PFSK-1 (cell line): ENCODE measurements around the gene WDFY3.

Experiments used
- FOXP2 ChIP-seq: optimal IDR thresholded peaks from 2 replicates; pipeline ENCODE3; 2011; ENCODE audit warnings: borderline replicate concordance, control low read depth, inconsistent platforms; ENCODE audit not compliant: insufficient read depth; ENCODE audit errors: extremely low read length, extremely low read depth
- POLR2AphosphoS5 ChIP-seq: IDR thresholded peaks from 2 replicates; pipeline ENCODE4 v1.6.1; 2012; ENCODE audit warnings: low read depth, mild to moderate bottlenecking, control low read depth, low read length, moderate library complexity
- REST ChIP-seq, 2 experiments: IDR thresholded peaks; 2 replicates each; pipeline versions ENCODE4 v1.6.1 to v1.8.0; 2011 to 2012; ENCODE audit warnings: low read depth in 2 of 2, low read length in 2 of 2, control low read depth in 1 of 2, inconsistent platforms in 1 of 2, mild to moderate bottlenecking in 1 of 2, moderate library complexity in 1 of 2; ENCODE audit not compliant: insufficient read depth in 1 of 2
- SIN3A ChIP-seq: IDR thresholded peaks from 2 replicates; pipeline ENCODE4 v1.6.1; 2012; ENCODE audit warnings: mild to moderate bottlenecking, low read length, moderate library complexity, borderline replicate concordance; ENCODE audit not compliant: insufficient read depth
- TAF1 ChIP-seq: IDR thresholded peaks from 2 replicates; pipeline ENCODE4 v1.6.1; 2012; ENCODE audit warnings: low read length, control low read depth, borderline replicate concordance; ENCODE audit not compliant: insufficient read depth

The WDFY3 gene

GRCh38 chr4:84726356-84726755, 240.1 kb downstream of the WDFY3 start:
- TF ChIP-seq POLR2AphosphoS5 (no peak), TAF1 (no peak), FOXP2 (no peak), SIN3A (no peak), REST (IDR thresholded peaks at IDR 0.05; ENCODE audit: insufficient read depth in 1 of 2, low read depth in 2 of 2, low read length in 2 of 2) (no peak)

GRCh38 chr4:84722720-84723119, 243.8 kb downstream of the WDFY3 start:
- TF ChIP-seq SIN3A (no peak), POLR2AphosphoS5 (no peak), FOXP2 (no peak), TAF1 (no peak)

- no peak for TF ChIP-seq POLR2AphosphoS5
- TF ChIP-seq FOXP2 = no peak
- TF ChIP-seq TAF1 = no peak
These were observed 247.4 kb downstream of the WDFY3 start for GRCh38 chr4:84719115-84719514.

GRCh38 chr4:84718699-84719098, 247.8 kb downstream of the WDFY3 start:
- no peak for TF ChIP-seq POLR2AphosphoS5
- no peak for TF ChIP-seq REST (IDR thresholded peaks at IDR 0.05; ENCODE audit: insufficient read depth in 1 of 2, low read depth in 2 of 2, low read length in 2 of 2)
- TF ChIP-seq TAF1 = no peak
- no peak for TF ChIP-seq SIN3A
- no peak for TF ChIP-seq FOXP2

- TF ChIP-seq REST (IDR thresholded peaks at IDR 0.05; ENCODE audit: insufficient read depth in 1 of 2, low read depth in 2 of 2, low read length in 2 of 2) = no peak
- TF ChIP-seq FOXP2 = no peak
- no peak for TF ChIP-seq SIN3A
- no peak for TF ChIP-seq POLR2AphosphoS5
- TF ChIP-seq TAF1 = no peak
These were observed 255.9 kb downstream of the WDFY3 start for GRCh38 chr4:84710548-84710947.

- no peak for TF ChIP-seq SIN3A
- no peak for TF ChIP-seq FOXP2
- TF ChIP-seq POLR2AphosphoS5 = no peak
- TF ChIP-seq REST (IDR thresholded peaks at IDR 0.05; ENCODE audit: insufficient read depth in 1 of 2, low read depth in 2 of 2, low read length in 2 of 2) = no peak
- no peak for TF ChIP-seq TAF1
These were observed 257.9 kb downstream of the WDFY3 start for GRCh38 chr4:84708406-84709135.
